NB4 (cell line): Measurements from ENCODE around the gene EHF.

Source experiments
- POLR2A ChIP-seq: IDR thresholded peaks from 2 replicates; pipeline ENCODE4 v1.6.1; 2011; ENCODE audit warnings: mild to moderate bottlenecking; ENCODE audit not compliant: insufficient read length; ENCODE audit errors: extremely low read depth
- TF ChIP-seq, protein P1 (sequence below): IDR thresholded peaks from one replicate; pipeline ENCODE4 v1.5.1; 2012; ENCODE audit warnings: low read depth, low read length

- TF ChIP-seq, protein P1, sequence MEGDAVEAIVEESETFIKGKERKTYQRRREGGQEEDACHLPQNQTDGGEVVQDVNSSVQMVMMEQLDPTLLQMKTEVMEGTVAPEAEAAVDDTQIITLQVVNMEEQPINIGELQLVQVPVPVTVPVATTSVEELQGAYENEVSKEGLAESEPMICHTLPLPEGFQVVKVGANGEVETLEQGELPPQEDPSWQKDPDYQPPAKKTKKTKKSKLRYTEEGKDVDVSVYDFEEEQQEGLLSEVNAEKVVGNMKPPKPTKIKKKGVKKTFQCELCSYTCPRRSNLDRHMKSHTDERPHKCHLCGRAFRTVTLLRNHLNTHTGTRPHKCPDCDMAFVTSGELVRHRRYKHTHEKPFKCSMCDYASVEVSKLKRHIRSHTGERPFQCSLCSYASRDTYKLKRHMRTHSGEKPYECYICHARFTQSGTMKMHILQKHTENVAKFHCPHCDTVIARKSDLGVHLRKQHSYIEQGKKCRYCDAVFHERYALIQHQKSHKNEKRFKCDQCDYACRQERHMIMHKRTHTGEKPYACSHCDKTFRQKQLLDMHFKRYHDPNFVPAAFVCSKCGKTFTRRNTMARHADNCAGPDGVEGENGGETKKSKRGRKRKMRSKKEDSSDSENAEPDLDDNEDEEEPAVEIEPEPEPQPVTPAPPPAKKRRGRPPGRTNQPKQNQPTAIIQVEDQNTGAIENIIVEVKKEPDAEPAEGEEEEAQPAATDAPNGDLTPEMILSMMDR, result no peak
- no peak for TF ChIP-seq POLR2A
Observed at GRCh38 chr11:34626393-34626792, 5.5 kb downstream of the EHF start.
